Gastrocnemius medialis (tissue), 4 donors: ENCODE results near the gene KIRREL3. TPM values are rescaled to one million over a fixed set of nuclear protein-coding genes. Genes with fewer than 3 reads are reported as not detected.

ENCODE experiments used
- ATAC-seq, 2 donors: fragments of 150-250 bp; one replicate each; pipeline ENCODE4 v1.9.1; 2016
- DNase-seq, 2 donors: peaks; one replicate each; pipeline ENCODE4 v3.0.0-alpha.2; 2019
- H3K27ac ChIP-seq, 4 donors: fragments of 200-600 bp; sonication (generic); 1 replicate in 1 of 4; 2 replicates in 3 of 4; pipeline ENCODE4 v1.5.1; 2016 to 2018; ENCODE audit warnings: mild to moderate bottlenecking in 2 of 4, moderate library complexity in 1 of 4
- H3K27me3 ChIP-seq, 3 donors: fragments of 200-600 bp; sonication (generic) in 2 of 3; 1 replicate in 1 of 3; 2 replicates in 2 of 3; pipeline versions ENCODE4 v1.5.1 to v1.6.0; 2016 to 2019; ENCODE audit warnings: mild to moderate bottlenecking in 1 of 3, moderate library complexity in 1 of 3
- H3K36me3 ChIP-seq, 2 donors: fragments of 200-600 bp; sonication (generic) in 1 of 2; one replicate each; pipeline ENCODE4 v1.5.1; 2017 to 2018
- H3K4me1 ChIP-seq, 2 donors: fragments of 200-600 bp; sonication (generic) in 1 of 2; one replicate each; pipeline ENCODE4 v1.5.1; 2016 to 2017; ENCODE audit warnings: mild to moderate bottlenecking in 2 of 2
- H3K4me3 ChIP-seq, 4 donors: fragments of 200-600 bp; sonication (generic) in 3 of 4; 1 replicate in 1 of 4; 2 replicates in 3 of 4; pipeline ENCODE4 v1.5.1; 2016 to 2019; ENCODE audit warnings: mild to moderate bottlenecking in 2 of 4
- H3K9me3 ChIP-seq, 3 donors: fragments of 200-600 bp; sonication (generic) in 2 of 3; 1 replicate in 1 of 3; 2 replicates in 2 of 3; pipeline ENCODE4 v1.5.1; 2016 to 2019
- POLR2A ChIP-seq, 2 donors: fragments of 450-650 bp; IDR thresholded peaks; one replicate each; pipeline ENCODE4 v1.6.1; 2017; ENCODE audit warnings: antibody characterized with exemption in 2 of 2, mild to moderate bottlenecking in 2 of 2, moderate library complexity in 2 of 2
- in situ Hi-C, 4 donors: fragments of 200-750 bp; cut with MboI; loops; one replicate each; pipeline versions ENCODE4 v1.15.0 to v1.8.0; 2017; ENCODE audit warnings: low sequenced_read_pairs in 4 of 4
- intact Hi-C: fragments of 100-400 bp; cut with DNase I; formaldehyde crosslinking; loops from one replicate; pipeline ENCODE4 v1.15.1; 2023; ENCODE audit warnings: low total_unique reads
- total RNA-seq, 4 donors: library from RNA; depleted of rRNA; stranded (reverse); fragments of >200 nt; gene quantifications; one replicate each; pipeline versions ENCODE4 v1.1.0 to v1.2.3, GENCODE V29; 2016
- TF ChIP-seq, protein P1 (sequence below), 5 experiments: fragments of 450-650 bp in 3 of 5; fragments of 200-600 bp in 2 of 5; sonication (generic) in 2 of 5; IDR thresholded peaks in 4 of 5; conservative IDR thresholded peaks in 1 of 5; 1 replicate in 4 of 5; 2 replicates in 1 of 5; pipeline ENCODE4 v1.5.1; 2016 to 2019; ENCODE audit warnings: antibody characterized with exemption in 5 of 5, mild to moderate bottlenecking in 3 of 5, moderate library complexity in 3 of 5

The KIRREL3 gene
- total RNA-seq, 4 donors from 2014 or later = 0.10 TPM; not detected in 3

DNA sequence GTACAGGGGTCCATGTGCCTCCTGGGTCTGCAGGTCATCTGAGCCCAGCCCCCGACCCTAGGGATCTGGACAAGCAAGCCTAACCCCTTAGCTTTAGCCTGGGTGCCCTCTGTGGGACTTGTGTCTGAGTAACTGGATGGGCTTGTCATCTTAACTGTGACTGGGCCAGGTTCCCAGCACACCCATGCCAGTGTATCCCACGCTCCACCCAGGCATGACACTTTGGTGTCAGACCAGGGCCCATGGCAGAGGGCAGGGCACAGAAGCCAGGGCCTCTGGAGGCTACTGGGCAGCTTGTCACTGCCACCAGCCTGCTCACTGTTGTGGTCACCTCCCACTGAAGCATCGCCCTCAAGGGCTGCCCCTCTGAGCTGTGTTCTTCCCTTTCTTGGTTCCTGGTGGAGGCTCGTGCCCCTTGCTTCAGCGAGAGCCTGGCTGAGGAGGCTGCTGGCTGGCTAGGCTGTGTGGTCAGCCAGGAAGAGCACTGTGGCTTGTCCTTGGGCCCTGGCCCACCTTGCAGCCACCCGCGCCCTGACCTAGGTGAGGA, 564.3 kb downstream of the KIRREL3 start:
- TF ChIP-seq POLR2A (IDR thresholded peaks at IDR 0.05) = no peak
- TF ChIP-seq, protein P1, sequence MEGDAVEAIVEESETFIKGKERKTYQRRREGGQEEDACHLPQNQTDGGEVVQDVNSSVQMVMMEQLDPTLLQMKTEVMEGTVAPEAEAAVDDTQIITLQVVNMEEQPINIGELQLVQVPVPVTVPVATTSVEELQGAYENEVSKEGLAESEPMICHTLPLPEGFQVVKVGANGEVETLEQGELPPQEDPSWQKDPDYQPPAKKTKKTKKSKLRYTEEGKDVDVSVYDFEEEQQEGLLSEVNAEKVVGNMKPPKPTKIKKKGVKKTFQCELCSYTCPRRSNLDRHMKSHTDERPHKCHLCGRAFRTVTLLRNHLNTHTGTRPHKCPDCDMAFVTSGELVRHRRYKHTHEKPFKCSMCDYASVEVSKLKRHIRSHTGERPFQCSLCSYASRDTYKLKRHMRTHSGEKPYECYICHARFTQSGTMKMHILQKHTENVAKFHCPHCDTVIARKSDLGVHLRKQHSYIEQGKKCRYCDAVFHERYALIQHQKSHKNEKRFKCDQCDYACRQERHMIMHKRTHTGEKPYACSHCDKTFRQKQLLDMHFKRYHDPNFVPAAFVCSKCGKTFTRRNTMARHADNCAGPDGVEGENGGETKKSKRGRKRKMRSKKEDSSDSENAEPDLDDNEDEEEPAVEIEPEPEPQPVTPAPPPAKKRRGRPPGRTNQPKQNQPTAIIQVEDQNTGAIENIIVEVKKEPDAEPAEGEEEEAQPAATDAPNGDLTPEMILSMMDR (IDR thresholded peaks at IDR 0.05 in 4 of 5, conservative IDR thresholded peaks at IDR 0.05 in 1 of 5) = no peak
- DNase-seq (no peak), ATAC-seq (no peak)
- Histone ChIP-seq H3K27ac (no peak overlapping the region), H3K27me3 (no peaks in the 10 kb centered on the region), H3K36me3 (no peaks in the 10 kb centered on the region), H3K4me3 (no peak overlapping the region), H3K9me3 (no peaks in the 10 kb centered on the region), H3K4me1 (no peaks in the 10 kb centered on the region)
- intact Hi-C loops (no loop called here), in situ Hi-C loops (loop anchor here (25.0 kb wide), 2 partner anchors 551 to 901 kb away; no protein-coding TSS in a partner anchor)

DNA sequence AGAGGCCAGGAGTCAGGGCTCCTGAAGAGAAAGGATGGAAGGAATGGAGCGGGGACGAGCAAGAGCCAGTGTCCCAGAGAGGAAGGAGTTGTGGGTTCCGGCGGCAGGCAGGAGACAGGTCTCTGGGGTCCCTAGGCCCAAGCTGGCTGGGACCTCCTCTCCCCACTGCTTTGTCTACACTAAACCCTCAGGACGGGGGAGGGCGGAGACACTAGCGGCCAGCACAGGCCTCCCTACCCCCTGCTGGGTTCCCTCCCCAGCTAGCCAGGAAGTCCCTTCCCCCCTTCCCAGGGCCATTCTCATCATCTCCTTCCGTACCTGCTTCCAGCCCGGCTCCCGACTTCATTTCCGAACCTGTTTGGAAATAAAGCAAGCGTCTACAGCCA, 565.6 kb downstream of the KIRREL3 start:
- Histone ChIP-seq H3K27ac (no peak overlapping the region), H3K27me3 (no peaks in the 10 kb centered on the region), H3K9me3 (no peaks in the 10 kb centered on the region), H3K4me3 (no peak overlapping the region), H3K36me3 (no peaks in the 10 kb centered on the region), H3K4me1 (no peaks in the 10 kb centered on the region)
- in situ Hi-C loops (loop anchor here (25.0 kb wide), 2 partner anchors 552 to 902 kb away; no protein-coding TSS in a partner anchor), intact Hi-C loops (no loop called here)
- ATAC-seq (no peak), DNase-seq (no peak)
- TF ChIP-seq POLR2A (IDR thresholded peaks at IDR 0.05) = no peak
- TF ChIP-seq, protein P1 (IDR thresholded peaks at IDR 0.05 in 4 of 5, conservative IDR thresholded peaks at IDR 0.05 in 1 of 5) = no peak

DNA sequence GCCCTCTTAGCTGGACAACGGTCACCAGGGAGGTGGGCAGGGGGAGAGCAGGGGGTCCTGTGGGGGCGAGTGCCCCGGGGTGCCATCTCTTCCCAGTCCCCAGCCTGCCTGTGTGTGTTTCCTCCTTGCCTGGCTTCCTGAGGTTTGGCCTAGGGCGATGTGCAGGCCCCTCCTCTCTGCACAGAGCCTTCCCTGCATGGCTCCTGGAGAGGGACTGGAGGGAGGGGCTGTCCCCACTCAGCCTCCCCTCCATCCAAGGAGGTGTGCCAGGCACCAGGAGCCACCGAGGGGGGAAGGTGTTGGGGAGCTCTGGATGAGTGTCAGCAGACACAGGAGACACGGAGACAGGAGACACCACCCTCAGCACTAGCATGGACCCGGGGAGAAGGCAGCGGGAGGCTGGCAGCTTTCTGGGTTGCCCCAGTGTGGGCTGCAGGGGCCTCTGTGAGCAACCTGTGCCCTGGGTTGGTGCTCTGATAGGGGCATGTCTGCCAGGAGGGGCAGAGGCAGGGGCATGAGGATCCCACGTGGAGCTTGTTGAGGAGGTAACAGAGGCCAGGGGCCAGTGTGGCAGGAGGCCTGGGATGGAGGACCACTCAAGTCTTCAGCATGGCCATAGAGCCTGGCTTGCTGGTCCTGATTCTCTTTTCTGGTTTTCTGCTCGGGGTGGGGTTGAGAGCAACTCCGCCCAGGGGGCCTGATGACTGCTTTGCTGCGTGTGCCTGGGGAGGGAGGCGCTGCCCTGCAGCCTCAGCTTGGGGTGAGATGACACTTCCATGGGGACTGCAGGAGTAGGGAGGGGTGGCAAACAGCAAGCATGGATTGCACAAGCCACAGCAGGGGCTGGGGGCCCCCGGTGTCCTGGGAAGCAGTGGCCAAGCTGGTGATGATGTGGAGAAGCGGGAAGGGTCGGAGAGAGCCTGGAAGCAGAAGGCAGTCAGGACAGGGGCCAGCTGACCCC, 566.3 kb downstream of the KIRREL3 start:
- Histone ChIP-seq H3K36me3 (no peaks in the 10 kb centered on the region), H3K9me3 (no peaks in the 10 kb centered on the region), H3K4me3 (no peak overlapping the region), H3K27me3 (no peaks in the 10 kb centered on the region), H3K27ac (no peak overlapping the region), H3K4me1 (no peaks in the 10 kb centered on the region)
- intact Hi-C loops (no loop called here), in situ Hi-C loops (loop anchor here (25.0 kb wide), 2 partner anchors 553 to 903 kb away; no protein-coding TSS in a partner anchor)
- ATAC-seq (no peak), DNase-seq (no peak)
- TF ChIP-seq POLR2A (IDR thresholded peaks at IDR 0.05) = no peak

DNA sequence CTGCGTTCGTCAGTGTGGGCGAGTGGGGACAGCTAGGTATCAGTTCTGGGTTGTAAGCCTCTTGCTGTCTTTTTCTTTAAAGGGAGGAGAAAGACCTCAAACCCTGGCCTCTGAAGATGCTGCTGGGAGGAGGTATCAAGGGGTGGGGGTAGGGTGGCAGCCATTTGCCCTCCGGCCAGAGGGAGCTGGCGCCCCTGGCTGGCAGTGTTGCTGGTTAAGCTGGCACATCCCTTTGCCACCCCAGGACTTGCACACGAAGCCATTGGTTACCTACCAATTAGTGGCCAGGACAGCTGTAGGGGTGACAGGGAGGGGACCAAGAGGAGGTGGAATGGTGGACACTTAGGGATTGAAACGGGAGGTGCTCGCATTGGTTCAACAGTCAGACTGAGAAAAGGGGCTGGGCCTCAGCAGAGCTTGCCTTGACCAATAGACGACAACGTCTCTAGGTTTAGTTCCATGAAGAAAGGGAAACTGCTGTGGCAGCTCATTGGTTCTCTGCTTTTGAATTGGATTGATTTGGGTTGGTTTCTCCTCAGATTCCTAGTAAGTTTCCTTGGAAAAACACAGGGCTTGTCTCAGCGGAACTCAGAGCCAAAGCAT, 567.2 kb downstream of the KIRREL3 start:
- H3K27ac ChIP-seq = no peak overlapping the region
- H3K9me3 ChIP-seq = no peaks in the 10 kb centered on the region
- TF ChIP-seq, protein P1 (IDR thresholded peaks at IDR 0.05 in 4 of 5, conservative IDR thresholded peaks at IDR 0.05 in 1 of 5) = no peak
- TF ChIP-seq POLR2A (IDR thresholded peaks at IDR 0.05) = no peak
- no peaks in the 10 kb centered on the region for H3K4me1 ChIP-seq
- ATAC-seq = no peak
- no peak for DNase-seq
- in situ Hi-C loops (loop anchor here (25.0 kb wide), 2 partner anchors 554 to 904 kb away; no protein-coding TSS in a partner anchor), intact Hi-C loops (no loop called here)
- no peaks in the 10 kb centered on the region for H3K27me3 ChIP-seq
- no peaks in the 10 kb centered on the region for H3K36me3 ChIP-seq
- H3K4me3 ChIP-seq = no peak overlapping the region

DNA sequence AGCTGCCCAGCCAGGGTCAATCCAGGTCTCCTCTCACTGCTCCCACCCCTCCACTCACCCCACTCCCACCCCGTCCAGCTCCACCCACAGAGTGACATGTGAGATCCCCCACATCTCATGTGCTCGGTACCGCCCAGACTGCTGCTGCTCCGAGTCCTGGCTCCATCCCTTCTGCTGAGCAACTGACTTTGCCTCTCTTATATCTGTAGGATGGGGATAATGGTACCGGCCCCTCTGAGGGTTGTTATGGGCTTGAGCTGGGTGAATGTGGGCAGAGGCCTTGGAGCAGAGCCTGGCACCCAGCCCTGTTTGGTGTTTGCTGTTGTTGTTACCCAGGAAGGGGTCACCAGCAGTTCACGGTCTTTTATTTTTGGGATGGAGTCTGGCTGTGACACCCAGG, 568.0 kb downstream of the KIRREL3 start:
- Histone ChIP-seq H3K27ac (no peak overlapping the region), H3K36me3 (no peaks in the 10 kb centered on the region), H3K27me3 (no peaks in the 10 kb centered on the region), H3K9me3 (no peaks in the 10 kb centered on the region), H3K4me1 (peaks cover 0 to 5% of the 10 kb centered on the region in 2 donors), H3K4me3 (no peak overlapping the region)
- DNase-seq (no peak), ATAC-seq (no peak)
- intact Hi-C loops (no loop called here), in situ Hi-C loops (loop anchor here (25.0 kb wide), 2 partner anchors 555 to 905 kb away; no protein-coding TSS in a partner anchor)
- TF ChIP-seq, protein P1 (IDR thresholded peaks at IDR 0.05 in 4 of 5, conservative IDR thresholded peaks at IDR 0.05 in 1 of 5) = no peak
- no peak for TF ChIP-seq POLR2A (IDR thresholded peaks at IDR 0.05)
